GM21528 (cell line): Measurements from ENCODE around the gene PCGF2.

ENCODE experiments used
- ATAC-seq: cut with Tn5 transposase; IDR thresholded peaks from one replicate; pipeline ENCODE4 v1.9.1; 2021; ENCODE audit warnings: mild to moderate bottlenecking, moderate library complexity; ENCODE audit not compliant: unreplicated experiment, low FRiP score

Gene PCGF2

DNA sequence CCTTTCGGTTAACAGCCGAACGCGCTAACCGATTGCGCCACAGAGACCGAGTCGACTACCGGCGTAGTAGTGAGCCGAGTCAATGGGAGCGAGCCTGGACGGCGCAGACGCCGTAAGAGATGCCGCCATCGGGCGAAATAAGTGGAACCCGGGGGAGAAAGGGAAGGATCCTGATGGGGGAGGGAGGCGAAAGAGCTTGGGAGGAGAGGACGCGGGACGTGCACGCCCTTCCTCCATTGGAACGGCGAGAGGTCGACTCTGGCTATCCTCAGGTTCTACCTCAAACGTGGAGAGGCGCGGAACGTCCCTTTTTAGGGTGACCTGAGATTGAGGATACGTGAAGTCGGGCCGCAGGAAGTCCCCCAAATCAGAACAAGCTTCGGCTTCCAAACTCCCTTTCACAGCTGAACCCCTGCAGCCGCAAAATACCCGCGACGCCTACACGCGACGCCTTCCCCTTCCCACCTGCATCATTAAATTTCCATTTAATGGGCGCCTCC lies 3.7 kb upstream of the PCGF2 start:
- ATAC-seq: peak; percentile 33

DNA sequence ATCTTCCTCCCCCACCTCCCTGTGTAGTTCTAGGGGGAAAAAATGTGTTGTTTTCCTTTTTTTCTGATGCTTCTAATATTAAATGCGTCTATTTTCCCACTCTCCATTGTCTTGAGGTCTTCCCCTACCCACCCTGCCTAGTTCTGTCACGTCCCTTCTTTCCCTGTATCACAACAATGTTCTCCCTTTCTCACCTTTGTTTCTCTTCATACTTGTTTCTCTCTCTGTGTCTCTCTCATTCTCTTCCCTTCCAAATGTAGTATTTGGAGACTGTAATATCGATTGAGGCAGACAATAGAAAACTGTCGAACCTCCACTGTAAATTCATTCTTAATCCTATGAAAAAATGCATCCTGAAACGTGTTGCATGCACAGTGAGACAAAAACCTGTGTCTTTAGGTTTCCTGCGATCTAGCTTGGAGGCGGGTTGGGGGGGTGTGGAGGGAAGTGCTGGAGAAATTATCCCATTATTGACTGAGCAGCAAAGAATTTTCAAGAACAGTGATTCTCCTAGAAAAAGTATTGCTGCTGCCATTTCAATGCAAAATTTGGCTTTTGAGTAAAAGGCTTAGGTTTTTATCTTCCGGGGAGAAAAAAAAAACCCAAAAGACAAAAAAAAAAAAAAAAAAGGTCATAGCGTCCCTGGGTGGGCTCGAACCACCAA lies 3.1 kb upstream of the PCGF2 start:
- ATAC-seq: no peak

GRCh38 chr17:38750312-38751121 lies 2.4 kb upstream of the PCGF2 start:
- ATAC-seq: no peak

DNA sequence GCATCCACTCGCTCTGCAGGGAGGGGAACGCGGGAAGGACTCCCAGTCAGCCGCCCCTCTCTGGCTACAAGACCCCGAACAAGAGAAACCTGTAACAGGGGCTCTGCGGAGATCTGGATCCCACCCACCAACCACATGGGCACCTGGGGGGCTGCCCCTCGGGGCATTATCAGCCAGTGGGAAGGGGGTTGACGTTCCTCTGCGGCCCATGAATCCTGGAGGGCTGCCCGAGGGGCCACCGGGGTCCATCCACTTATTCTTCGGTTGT lies 1.8 kb upstream of the PCGF2 start:
- no peak for ATAC-seq

DNA sequence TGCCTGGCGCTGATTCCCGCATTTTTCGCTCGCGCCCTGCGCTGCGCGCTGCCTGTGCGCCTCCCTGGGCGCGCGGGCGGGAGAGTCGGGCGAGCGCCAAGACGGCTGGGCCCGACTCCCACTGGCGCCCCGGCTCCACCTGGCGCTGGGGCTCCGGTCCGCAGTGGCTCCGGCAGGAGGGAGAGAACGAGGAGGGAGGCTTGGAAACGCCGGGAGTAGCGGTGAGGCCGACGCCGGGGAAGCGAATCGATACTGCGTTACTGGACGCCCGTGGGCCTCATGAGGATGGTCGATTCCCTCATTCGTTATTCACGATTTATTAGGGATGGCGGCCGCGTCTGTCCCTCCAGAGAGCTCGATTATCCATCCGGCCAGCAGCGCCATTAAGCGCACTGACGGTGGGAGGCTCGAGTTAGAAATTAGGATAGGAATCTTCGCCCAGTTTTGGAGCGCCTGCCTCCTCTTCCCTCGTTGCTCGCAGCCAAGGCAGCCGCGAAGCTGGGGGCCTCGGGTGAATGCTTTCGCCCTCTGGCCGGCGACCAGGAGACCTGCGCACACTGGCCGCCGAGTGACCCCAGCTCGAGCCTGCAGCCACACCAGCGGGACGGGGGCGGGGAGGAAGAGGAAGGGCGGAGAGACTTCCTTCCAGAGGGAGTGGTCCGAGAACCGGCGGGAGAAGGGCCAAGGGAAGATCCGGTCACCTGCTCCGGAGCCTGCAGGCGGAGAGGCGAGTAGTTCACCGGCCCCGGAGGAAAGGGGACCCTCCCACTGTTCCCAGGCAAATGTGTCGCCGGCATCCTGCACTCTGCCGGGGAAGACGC lies 1.3 kb upstream of the PCGF2 start:
- no peak for ATAC-seq

- no peak for ATAC-seq
These were observed 721 bp upstream of the PCGF2 start for GRCh38 chr17:38748892-38749222.

GRCh38 chr17:38747463-38748148 lies 530 bp downstream of the PCGF2 start:
- no peak for ATAC-seq

DNA sequence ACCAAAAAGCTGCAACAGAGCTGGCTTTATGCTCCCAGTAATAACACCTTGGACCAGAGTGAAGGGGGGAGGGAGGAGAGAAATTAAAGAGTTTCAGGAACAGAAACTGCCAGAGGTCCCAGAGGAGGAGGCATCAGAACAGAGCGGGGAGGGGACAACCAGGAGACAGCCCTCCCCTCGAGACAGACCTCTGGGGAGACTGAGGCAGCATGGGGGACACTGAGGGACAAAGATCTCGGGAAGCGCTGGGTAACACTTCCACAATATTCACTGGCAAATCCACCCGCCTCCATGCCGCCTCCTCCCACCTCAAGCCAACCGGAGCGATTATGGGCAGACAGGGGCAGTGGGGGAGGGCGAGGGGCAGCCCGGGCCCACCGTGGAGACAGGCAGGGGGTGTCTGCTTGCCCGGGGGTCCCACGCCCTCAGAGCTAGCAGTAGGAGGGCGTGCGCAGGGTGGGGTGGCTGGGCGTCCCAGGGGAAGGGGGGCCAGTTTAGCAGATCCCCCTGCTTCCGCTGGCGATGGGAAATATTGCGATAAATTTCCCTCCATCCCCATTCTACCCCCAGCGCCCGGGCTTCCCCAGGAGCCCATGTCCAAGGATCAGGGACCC lies 1.2 kb downstream of the PCGF2 start:
- ATAC-seq: no peak

DNA sequence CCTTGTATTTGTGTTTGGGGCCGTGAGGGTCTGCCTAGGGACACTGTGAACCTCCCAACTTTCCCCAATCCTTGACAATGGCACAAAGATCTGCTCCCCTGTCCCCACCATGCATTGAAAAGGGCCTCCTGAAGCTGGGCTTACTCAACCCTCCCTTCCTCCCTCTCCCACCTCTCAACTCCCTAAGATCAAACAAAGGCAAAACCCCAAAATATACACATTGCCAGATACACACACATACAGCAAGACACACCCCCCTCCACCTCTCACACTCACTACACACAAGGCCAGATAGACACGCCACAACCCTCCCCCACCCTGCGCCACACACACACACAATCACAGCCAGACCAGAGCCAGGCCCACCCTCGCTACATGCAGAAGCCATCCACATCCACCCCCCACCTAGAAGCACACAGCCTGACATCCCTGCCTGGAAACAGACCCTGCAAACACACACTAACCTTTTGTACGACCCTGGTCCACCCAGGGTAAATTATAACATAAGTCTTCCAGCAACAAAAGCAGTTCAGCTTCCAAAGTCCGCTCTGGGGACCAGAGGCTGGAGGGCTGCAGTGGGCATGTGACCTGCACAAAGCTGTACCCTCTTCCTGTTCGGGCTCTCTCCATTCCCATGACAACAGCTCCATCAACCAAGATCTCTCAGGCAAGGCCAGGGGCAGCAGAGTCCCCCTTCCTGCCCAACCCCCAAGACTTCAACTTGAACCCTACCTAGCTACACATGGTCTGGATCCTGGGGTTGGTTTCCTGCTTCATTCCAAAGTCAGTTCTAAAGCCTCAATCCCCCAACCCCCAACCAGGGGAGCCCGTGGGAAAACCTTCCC lies 1.9 kb downstream of the PCGF2 start:
- no peak for ATAC-seq

- no peak for ATAC-seq
These were observed 2.6 kb downstream of the PCGF2 start for GRCh38 chr17:38745545-38745944.

DNA sequence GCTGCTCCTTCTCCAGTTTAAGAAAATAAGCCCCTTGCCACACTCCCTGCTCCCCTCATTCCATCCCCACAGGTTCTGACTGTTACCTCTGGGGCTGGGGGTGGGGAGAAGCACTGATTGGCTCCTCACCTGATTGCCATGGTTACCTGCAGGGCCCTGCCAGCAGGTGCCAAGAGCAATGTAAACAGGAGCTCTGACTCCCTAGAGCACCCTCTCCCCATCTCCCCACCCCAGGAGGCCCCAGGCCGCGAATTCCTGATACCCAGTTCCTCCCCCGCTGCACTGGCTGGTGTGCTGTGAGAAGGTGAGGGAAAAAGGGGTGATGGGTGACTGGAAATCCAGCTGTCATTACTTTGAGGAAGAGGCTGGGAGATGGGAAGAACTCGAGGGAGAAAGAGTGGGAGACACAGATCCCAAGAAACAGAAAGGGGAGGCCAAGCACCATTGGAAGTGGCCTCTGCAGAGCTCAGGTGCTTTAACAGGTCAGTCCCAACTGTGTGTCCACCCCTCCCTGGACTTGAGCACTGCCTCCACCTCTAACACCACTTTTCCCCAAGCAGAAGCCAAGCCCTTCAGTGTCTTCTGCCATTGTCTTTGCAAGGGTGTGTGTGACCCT lies 4.5 kb downstream of the PCGF2 start:
- ATAC-seq: no peak

- ATAC-seq: no peak
These were observed 5.5 kb downstream of the PCGF2 start for GRCh38 chr17:38742411-38743308.

DNA sequence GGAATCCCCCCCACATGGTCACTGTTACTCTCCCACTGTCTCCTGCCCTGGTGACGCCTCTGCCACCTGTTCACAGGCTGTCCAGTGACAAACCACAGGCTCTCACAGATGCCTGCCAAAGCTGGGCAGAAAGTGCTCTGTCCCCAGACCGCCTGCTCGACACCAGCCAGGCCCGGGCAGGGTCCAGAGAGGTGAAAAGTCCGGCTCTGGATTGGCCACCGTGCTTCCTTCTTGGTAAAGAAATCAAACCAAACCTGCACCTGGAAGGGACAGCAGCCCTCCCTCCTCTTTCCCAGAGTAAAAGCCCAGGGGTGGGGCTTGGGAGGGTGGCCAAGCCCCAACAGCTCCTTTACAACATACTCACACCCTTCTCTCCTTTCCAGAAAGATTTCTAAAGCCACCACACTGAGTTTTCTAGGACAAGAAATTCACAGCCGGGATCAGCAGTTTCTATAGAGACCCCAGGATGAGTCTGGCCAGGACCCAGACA lies 6.2 kb downstream of the PCGF2 start:
- ATAC-seq: no peak

DNA sequence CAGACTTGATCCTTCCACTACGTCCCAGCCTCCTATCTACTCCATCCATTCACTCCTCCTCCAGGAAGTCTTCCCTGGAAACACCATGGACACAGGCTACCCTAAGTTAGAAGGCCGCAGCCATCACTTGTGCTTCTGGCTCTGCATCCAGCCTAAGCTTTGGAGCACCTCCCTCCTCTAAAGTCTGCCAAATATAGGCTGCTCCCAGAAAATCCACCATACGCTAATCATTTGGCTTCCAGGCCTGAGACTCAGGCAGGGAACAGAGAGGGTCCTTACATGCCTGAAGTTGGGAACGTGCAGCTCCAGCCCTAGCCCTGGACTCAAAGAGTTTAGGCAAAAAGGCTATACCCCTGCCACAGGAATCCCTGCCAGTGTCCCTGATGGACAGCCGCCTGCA lies 6.7 kb downstream of the PCGF2 start:
- ATAC-seq: no peak

DNA sequence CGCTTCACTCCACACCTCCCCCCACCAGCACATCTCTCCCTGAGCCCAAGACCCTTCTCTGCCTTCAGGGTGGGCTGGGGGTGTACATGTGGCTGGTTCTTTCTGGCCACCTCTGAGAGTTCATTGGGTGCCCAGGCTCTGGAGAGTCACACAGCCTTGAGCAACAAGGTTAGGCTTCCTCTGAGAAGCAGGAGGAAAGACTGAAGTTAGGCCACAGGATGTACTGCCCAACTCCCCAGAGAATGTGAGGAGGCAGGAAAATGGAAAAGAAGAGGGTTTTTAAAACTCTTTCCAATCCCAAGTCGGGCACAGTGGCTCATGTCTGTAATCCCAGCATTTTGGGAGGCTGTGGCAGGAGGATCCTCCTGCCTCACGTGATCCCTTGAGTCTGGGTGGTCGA lies 7.3 kb downstream of the PCGF2 start:
- no peak for ATAC-seq

- ATAC-seq: no peak
These were observed 8.1 kb downstream of the PCGF2 start for GRCh38 chr17:38740044-38740443.

- no peak for ATAC-seq
These were observed 8.8 kb downstream of the PCGF2 start for GRCh38 chr17:38739305-38739704.

- ATAC-seq: no peak
These were observed 9.4 kb downstream of the PCGF2 start for GRCh38 chr17:38738686-38739085.
